Measurements from ENCODE around the gene AFAP1.

GRCh38 chr4:7864685-7865084 is 75.0 kb downstream of the AFAP1 start:
- TF ChIP-seq RAD21 (IDR thresholded peaks at IDR 0.05; ENCODE audit: low read depth), result no peak
- no peak for TF ChIP-seq REST (IDR thresholded peaks at IDR 0.05; ENCODE audit: low read depth)
- no peak for TF ChIP-seq TAF1 (IDR thresholded peaks at IDR 0.05; ENCODE audit: low read depth)
- no peak for TF ChIP-seq EP300 (IDR thresholded peaks at IDR 0.05; ENCODE audit: borderline replicate concordance)
- TF ChIP-seq ZBTB7A (IDR thresholded peaks at IDR 0.05; ENCODE audit: low read depth), result no peak
- no peak for TF ChIP-seq CREB1 (IDR thresholded peaks at IDR 0.05; ENCODE audit: low read depth)
- no peak for TF ChIP-seq EGR1 (IDR thresholded peaks at IDR 0.05)
